ENCODE measurements around the gene PDK3. TPM values are rescaled to one million over a fixed set of nuclear protein-coding genes. Genes with fewer than 3 reads are reported as not detected.

PDK3 gene
- total RNA-seq, 1 experiment from 2014 or later = 6.6 TPM

- POLR2A ChIA-PET (ENCODE audit: low non-redundant PET) = no interaction called here
- Histone ChIP-seq H3K36me3 (ENCODE audit: insufficient read depth, low read length, poor library complexity, severe bottlenecking) (no peaks in the 10 kb centered on the region), H3K27ac (ENCODE audit: low read depth, low read length, poor library complexity, severe bottlenecking) (no peak overlapping the region), H3K4me1 (ENCODE audit: insufficient read depth, low read length, poor library complexity, severe bottlenecking) (no peaks in the 10 kb centered on the region), H3K27me3 (replicated peaks; ENCODE audit: insufficient read depth, low read depth, low read length, poor library complexity) (peaks cover 21% of the 10 kb centered on the region), H3K9me3 (ENCODE audit: low read depth, low read length, poor library complexity, severe bottlenecking) (no peaks in the 10 kb centered on the region), H3K4me3 (ENCODE audit: low read depth, low read length, poor library complexity, severe bottlenecking) (no peak overlapping the region)
- CTCF ChIA-PET = no interaction called here
- intact Hi-C loops (cut with micrococcal nuclease; ENCODE audit: unreplicated experiment) = no loop called here
- BruUV-seq (replicated peaks) = no TSS peak
- TF ChIP-seq EZH2 (IDR thresholded peaks at IDR 0.05; ENCODE audit: borderline replicate concordance, low read depth, low read length, poor library complexity, severe bottlenecking) (no peak), CTCF (conservative IDR thresholded peaks at IDR 0.05; ENCODE audit: low read depth, low read length) (no peak)
- DNase-seq (ENCODE audit: low spot score) = no peak
These were observed 60.4 kb downstream of the PDK3 start for GRCh38 chrX:24525455-24525854.

- no TSS peak for BruUV-seq (replicated peaks)
- Histone ChIP-seq H3K9me3 (ENCODE audit: low read depth, low read length, poor library complexity, severe bottlenecking) (no peaks in the 10 kb centered on the region), H3K27me3 (replicated peaks; ENCODE audit: insufficient read depth, low read depth, low read length, poor library complexity) (peaks cover 16% of the 10 kb centered on the region), H3K4me1 (ENCODE audit: insufficient read depth, low read length, poor library complexity, severe bottlenecking) (no peaks in the 10 kb centered on the region), H3K27ac (ENCODE audit: low read depth, low read length, poor library complexity, severe bottlenecking) (no peak overlapping the region), H3K36me3 (ENCODE audit: insufficient read depth, low read length, poor library complexity, severe bottlenecking) (no peaks in the 10 kb centered on the region), H3K4me3 (ENCODE audit: low read depth, low read length, poor library complexity, severe bottlenecking) (no peak overlapping the region)
- CTCF ChIA-PET = no interaction called here
- POLR2A ChIA-PET (ENCODE audit: low non-redundant PET) = no interaction called here
- DNase-seq (ENCODE audit: low spot score) = no peak
- TF ChIP-seq EZH2 (IDR thresholded peaks at IDR 0.05; ENCODE audit: borderline replicate concordance, low read depth, low read length, poor library complexity, severe bottlenecking) = no peak
- TF ChIP-seq CTCF (conservative IDR thresholded peaks at IDR 0.05; ENCODE audit: low read depth, low read length) = no peak
- intact Hi-C loops (cut with micrococcal nuclease; ENCODE audit: unreplicated experiment) = no loop called here
These were observed 61.5 kb downstream of the PDK3 start for GRCh38 chrX:24526616-24527015.

GRCh38 chrX:24528605-24529004 is 63.5 kb downstream of the PDK3 start:
- Histone ChIP-seq H3K27me3 (replicated peaks; ENCODE audit: insufficient read depth, low read depth, low read length, poor library complexity) (peaks cover 15% of the 10 kb centered on the region), H3K4me3 (ENCODE audit: low read depth, low read length, poor library complexity, severe bottlenecking) (no peak overlapping the region), H3K9me3 (ENCODE audit: low read depth, low read length, poor library complexity, severe bottlenecking) (no peaks in the 10 kb centered on the region), H3K36me3 (ENCODE audit: insufficient read depth, low read length, poor library complexity, severe bottlenecking) (no peaks in the 10 kb centered on the region), H3K27ac (ENCODE audit: low read depth, low read length, poor library complexity, severe bottlenecking) (no peak overlapping the region), H3K4me1 (ENCODE audit: insufficient read depth, low read length, poor library complexity, severe bottlenecking) (no peaks in the 10 kb centered on the region)
- CTCF ChIA-PET = no interaction called here
- no peak for TF ChIP-seq CTCF (conservative IDR thresholded peaks at IDR 0.05; ENCODE audit: low read depth, low read length)
- TF ChIP-seq EZH2 (IDR thresholded peaks at IDR 0.05; ENCODE audit: borderline replicate concordance, low read depth, low read length, poor library complexity, severe bottlenecking) = no peak
- intact Hi-C loops (cut with micrococcal nuclease; ENCODE audit: unreplicated experiment) = no loop called here
- no peak for DNase-seq (ENCODE audit: low spot score)
- BruUV-seq (replicated peaks) = no TSS peak
- POLR2A ChIA-PET (ENCODE audit: low non-redundant PET) = no interaction called here

Measured in A673 (cell line).